HG03575 (cell line): ENCODE results near the gene QRFP.

Source experiments
- ATAC-seq: cut with Tn5 transposase; IDR thresholded peaks from one replicate; pipeline ENCODE4 v1.9.1; 2021; ENCODE audit not compliant: unreplicated experiment, insufficient number of reproducible peaks, low FRiP score; ENCODE audit errors: extremely low read depth

The QRFP gene

DNA sequence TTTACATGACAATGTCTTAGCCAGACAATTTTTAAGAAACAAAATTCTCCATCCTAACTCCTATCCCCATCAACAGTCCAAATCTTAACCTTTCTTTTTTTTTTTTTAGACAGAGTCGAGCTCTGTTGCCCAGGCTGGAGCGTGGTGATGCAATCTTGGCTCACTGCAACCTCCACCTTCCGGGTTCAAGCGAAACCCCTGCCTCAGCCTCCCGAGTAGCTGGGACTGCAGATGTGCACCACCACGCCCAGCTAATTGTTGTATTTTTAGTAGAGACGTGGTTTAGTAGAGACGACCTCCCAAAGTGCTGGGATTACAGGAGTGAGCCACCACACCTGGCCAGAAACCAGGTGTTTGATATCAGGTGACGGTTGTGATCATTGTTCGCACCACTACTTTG lies 51.4 kb downstream of the QRFP start:
- no peak for ATAC-seq

DNA sequence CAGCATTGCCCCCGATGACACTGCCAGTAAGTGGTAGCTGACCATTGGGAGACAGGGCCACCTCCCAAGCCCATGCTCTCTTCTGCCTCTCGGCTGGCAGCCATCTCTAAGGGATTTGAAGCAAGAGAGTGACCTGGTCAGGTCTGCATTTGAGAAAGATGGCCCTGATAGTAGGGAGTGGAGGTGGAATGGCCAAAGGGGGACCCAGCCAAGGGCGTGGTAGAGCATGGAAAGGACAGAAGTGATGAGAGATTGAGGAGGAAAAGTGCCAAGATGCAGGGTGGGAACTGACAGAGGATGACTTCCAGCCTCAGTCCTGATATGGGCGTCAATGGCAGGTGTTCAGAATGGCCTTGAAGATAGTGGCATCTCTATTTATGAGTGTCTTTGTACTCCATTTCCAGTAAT lies 52.6 kb downstream of the QRFP start:
- no peak for ATAC-seq

DNA sequence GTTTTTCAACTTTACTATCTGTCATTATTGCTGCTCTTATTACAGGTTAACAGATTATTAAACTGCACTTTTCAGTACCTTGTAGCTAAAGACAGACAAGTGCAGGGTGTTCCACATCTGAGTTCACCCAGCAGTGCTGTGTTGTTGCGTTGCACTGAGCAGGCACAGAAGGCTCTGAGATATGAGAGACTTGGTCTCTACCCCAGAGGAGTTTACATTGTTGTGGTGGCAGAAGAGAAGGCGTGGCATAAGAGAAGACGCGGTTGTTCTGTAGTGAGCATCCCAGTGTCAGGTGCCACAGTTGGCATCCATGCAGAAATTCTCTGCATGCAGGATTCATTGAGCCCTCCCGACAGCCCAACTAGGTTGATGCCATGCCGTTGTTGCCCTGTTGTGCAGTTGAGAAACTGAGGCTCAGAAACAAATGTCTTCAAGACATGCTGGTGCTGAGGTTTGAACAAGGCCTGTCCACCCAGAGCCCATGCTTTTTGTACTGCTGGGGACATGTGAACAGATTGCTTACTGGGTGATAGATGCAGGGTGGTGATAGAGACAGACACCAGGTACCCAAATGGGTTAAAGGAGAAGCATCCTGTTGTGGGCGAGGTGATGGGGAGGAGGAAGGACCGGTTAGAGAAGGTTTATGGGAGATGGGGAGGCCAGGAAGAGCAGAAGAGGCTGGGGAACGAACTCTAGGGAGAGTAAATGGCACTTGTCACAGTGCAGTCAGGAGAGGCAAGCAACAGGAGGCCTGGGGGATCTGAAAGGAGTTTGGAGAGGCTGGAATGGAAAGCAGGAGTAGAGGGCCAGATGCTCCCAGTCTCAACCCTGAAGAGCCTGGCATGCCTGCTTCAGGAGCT lies 53.3 kb downstream of the QRFP start:
- no peak for ATAC-seq
